Keratinocyte (primary cell): Measurements from ENCODE around the gene CSRP3. TPM values are rescaled to one million over a fixed set of nuclear protein-coding genes. Genes with fewer than 3 reads are reported as not detected.

Experiments
- DNase-seq: peaks from one replicate; pipeline ENCODE4 v3.0.0-alpha.2; 2011; ENCODE audit warnings: low read depth, missing footprints, low spot score
- FAIRE-seq: peaks from 2 replicates; lab custom pipeline; 2011; peaks lifted over from hg19 to GRCh38; lab: Jason Lieb, UNC
- H2AFZ ChIP-seq: 2 replicates; pipeline ENCODE4 v1.6.0; 2012; ENCODE audit warnings: low read length, control low read depth, inconsistent platforms; ENCODE audit not compliant: control insufficient read depth
- H3K27ac ChIP-seq: 2 replicates; pipeline ENCODE4 v1.5.1; 2011; ENCODE audit warnings: low read length; ENCODE audit not compliant: control insufficient read depth, insufficient read depth
- H3K27me3 ChIP-seq: 3 replicates; pipeline ENCODE4 v1.6.0; 2011; ENCODE audit warnings: low read length; ENCODE audit not compliant: control insufficient read depth, insufficient read depth; ENCODE audit errors: extremely low read depth
- H3K36me3 ChIP-seq, 2 experiments: 2 replicates in 1 of 2; 3 replicates in 1 of 2; pipeline ENCODE4 v1.5.1; 2011; ENCODE audit warnings: low read length in 2 of 2, mild to moderate bottlenecking in 1 of 2; ENCODE audit not compliant: control insufficient read depth in 2 of 2, insufficient read depth in 2 of 2; ENCODE audit errors: extremely low read depth in 1 of 2
- H3K4me1 ChIP-seq: 3 replicates; pipeline ENCODE4 v1.5.1; 2011; ENCODE audit warnings: low read length; ENCODE audit not compliant: control insufficient read depth, insufficient read depth; ENCODE audit errors: extremely low read depth
- H3K4me2 ChIP-seq: 3 replicates; pipeline ENCODE4 v1.6.0; 2011; ENCODE audit warnings: low read depth, low read length; ENCODE audit not compliant: control insufficient read depth, insufficient read depth; ENCODE audit errors: extremely low read depth
- H3K4me3 ChIP-seq, 3 experiments: fragments of 200-600 bp in 1 of 3; sonication (generic) in 1 of 3; 2 replicates in 2 of 3; 3 replicates in 1 of 3; pipeline ENCODE4 v1.5.1; 2011 to 2016; ENCODE audit warnings: low read length in 3 of 3, mild to moderate bottlenecking in 3 of 3, control low read depth in 2 of 3, inconsistent platforms in 1 of 3, low read depth in 1 of 3, mixed read lengths in 1 of 3, mixed run types in 1 of 3, moderate library complexity in 1 of 3; ENCODE audit not compliant: control insufficient read depth in 2 of 3, insufficient read depth in 2 of 3; ENCODE audit errors: extremely low read depth in 1 of 3
- H3K79me2 ChIP-seq: 2 replicates; pipeline ENCODE4 v1.6.0; 2012; ENCODE audit warnings: low read length; ENCODE audit not compliant: control insufficient read depth, insufficient read depth
- H3K9ac ChIP-seq: 3 replicates; pipeline ENCODE4 v1.6.0; 2011; ENCODE audit warnings: low read length; ENCODE audit not compliant: control insufficient read depth, insufficient read depth; ENCODE audit errors: extremely low read depth
- H3K9me1 ChIP-seq: 3 replicates; pipeline ENCODE4 v1.6.0; 2011; ENCODE audit warnings: low read length; ENCODE audit not compliant: control insufficient read depth, insufficient read depth; ENCODE audit errors: extremely low read depth
- H3K9me3 ChIP-seq: 2 replicates; pipeline ENCODE4 v1.5.1; 2012; ENCODE audit warnings: low read depth, low read length; ENCODE audit not compliant: control insufficient read depth
- H4K20me1 ChIP-seq: 3 replicates; pipeline ENCODE4 v1.6.0; 2011; ENCODE audit warnings: low read length; ENCODE audit not compliant: control insufficient read depth, insufficient read depth; ENCODE audit errors: extremely low read depth
- EZH2 ChIP-seq: IDR thresholded peaks from one replicate; pipeline ENCODE4 v1.6.1; 2012; ENCODE audit warnings: inconsistent platforms, mild to moderate bottlenecking, low read length, moderate library complexity
- dilution Hi-C: fragments of 300-500 bp; cut with MboI; formaldehyde crosslinking; loops from one replicate; pipeline ENCODE4 v1.7.0; 2020; ENCODE audit warnings: low sequenced_read_pairs; ENCODE audit not compliant: extremely low pct_ligation_motif_present
- polyA plus RNA-seq, 5 experiments: library from polyadenylated mRNA; depleted of rRNA in 3 of 5; stranded (reverse) in 3 of 5; stranded (forward) in 1 of 5; unstranded in 1 of 5; fragments of >200 nt; gene quantifications; 1 replicate in 1 of 5; 2 replicates in 3 of 5; 3 replicates in 1 of 5; pipeline versions ENCODE4 v1.2.1 to v1.2.3, GENCODE V29; 2011 to 2012; ENCODE audit warnings: missing spikeins in 2 of 5, low read depth in 1 of 5, low replicate concordance in 1 of 5
- TF ChIP-seq, protein P1 (sequence below), 3 experiments: IDR thresholded peaks in 1 of 3; conservative IDR thresholded peaks in 1 of 3; optimal IDR thresholded peaks in 1 of 3; 2 replicates in 2 of 3; 3 replicates in 1 of 3; pipeline versions ENCODE3 to v1.5.1; 2011; ENCODE audit warnings: low read length in 3 of 3, mild to moderate bottlenecking in 3 of 3, moderate library complexity in 2 of 3, control low read depth in 1 of 3, inconsistent platforms in 1 of 3; ENCODE audit not compliant: insufficient read depth in 2 of 3; ENCODE audit errors: extremely low read depth in 1 of 3

CSRP3 gene
- polyA plus RNA-seq, 1 donor (not counting 4 experiments of a cell fraction or from before 2014, with no cell fraction given) = not detected

DNA sequence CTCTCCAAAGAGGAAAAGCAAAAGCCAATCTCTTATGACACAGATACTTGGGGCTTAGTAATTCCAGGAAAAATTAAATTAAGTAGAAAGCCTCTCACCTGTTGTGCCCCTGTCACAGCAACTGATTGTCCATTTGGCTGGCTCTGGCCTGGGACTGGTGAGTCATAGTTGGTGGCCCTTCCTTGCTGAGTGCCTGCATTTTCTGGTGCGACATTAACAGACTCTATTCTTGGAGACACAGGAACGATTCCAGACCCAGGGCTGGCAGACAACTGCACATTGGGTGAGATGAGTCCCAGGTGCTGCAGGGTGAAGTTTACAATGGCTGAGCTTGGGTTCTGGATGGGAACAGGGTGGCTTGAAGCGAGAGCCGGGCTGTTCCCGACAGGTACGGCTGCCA, 23.3 kb upstream of the CSRP3 start:
- Histone ChIP-seq H3K4me2 (no peak overlapping the region), H3K9ac (no peak overlapping the region), H4K20me1 (no peaks in the 10 kb centered on the region), H3K27ac (no peak overlapping the region), H3K27me3 (no peaks in the 10 kb centered on the region), H3K36me3 (peaks cover 0 to 5% of the 10 kb centered on the region in 2 experiments), H3K9me3 (no peaks in the 10 kb centered on the region), H3K4me1 (no peaks in the 10 kb centered on the region), H2AFZ (no peak overlapping the region), H3K4me3 (no peak overlapping the region), H3K9me1 (no peaks in the 10 kb centered on the region), H3K79me2 (no peaks in the 10 kb centered on the region)
- no peak for FAIRE-seq
- DNase-seq = no peak
- dilution Hi-C loops = no loop called here
- no peak for TF ChIP-seq EZH2
- TF ChIP-seq, protein P1, sequence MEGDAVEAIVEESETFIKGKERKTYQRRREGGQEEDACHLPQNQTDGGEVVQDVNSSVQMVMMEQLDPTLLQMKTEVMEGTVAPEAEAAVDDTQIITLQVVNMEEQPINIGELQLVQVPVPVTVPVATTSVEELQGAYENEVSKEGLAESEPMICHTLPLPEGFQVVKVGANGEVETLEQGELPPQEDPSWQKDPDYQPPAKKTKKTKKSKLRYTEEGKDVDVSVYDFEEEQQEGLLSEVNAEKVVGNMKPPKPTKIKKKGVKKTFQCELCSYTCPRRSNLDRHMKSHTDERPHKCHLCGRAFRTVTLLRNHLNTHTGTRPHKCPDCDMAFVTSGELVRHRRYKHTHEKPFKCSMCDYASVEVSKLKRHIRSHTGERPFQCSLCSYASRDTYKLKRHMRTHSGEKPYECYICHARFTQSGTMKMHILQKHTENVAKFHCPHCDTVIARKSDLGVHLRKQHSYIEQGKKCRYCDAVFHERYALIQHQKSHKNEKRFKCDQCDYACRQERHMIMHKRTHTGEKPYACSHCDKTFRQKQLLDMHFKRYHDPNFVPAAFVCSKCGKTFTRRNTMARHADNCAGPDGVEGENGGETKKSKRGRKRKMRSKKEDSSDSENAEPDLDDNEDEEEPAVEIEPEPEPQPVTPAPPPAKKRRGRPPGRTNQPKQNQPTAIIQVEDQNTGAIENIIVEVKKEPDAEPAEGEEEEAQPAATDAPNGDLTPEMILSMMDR (optimal IDR thresholded peaks at IDR 0.05 in 1 of 3, IDR thresholded peaks at IDR 0.05 in 1 of 3, conservative IDR thresholded peaks at IDR 0.05 in 1 of 3; ENCODE audit: extremely low read depth in 1 of 3, insufficient read depth in 2 of 3, low read length in 3 of 3) = no peak

DNA sequence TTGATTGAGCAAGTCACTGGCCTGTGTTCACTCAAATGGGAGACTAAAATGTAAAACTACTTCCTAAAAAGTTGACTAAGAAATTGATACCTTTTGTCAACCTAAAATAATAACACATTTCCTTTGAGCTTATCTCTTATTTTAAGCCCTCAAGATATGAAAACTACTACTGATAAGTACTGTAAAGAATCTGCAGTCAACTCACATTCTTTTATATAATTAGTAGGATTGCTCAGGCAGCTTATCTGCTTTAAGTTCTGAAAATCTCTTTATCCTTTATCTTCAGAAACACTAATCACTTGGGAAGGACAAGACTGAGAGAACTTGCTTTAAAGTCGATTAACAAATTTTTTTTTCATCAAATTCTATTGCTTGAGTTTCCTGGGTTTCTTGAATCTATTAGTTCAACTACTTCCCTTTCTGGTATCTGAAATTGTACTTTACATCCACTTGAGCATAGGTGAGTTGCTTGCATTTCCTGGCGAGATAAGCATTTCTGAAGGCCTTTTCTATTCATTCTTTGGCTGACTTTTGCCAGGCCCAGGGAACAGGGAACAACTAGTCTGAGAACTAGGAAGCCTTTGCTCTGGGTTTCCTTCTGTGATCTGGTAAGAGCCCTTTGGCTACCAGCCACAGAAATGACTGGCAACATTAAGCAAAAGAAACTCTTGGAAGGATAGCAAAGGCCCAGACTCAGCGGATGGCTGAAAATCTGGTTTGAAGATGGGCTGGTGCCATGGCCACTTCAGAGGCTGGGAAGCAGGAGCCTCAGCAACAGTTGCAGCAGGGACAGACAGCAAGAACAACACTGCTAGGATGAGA, 19.3 kb upstream of the CSRP3 start:
- no peak for DNase-seq
- FAIRE-seq = no peak
- H3K4me3 ChIP-seq = no peak overlapping the region
- H3K4me2 ChIP-seq = no peak overlapping the region
- H2AFZ ChIP-seq = peak overlapping the region; percentile 12
- peaks cover 0 to 5% of the 10 kb centered on the region in 2 experiments for H3K36me3 ChIP-seq
- H3K9me3 ChIP-seq = no peaks in the 10 kb centered on the region
- H4K20me1 ChIP-seq = no peaks in the 10 kb centered on the region
- dilution Hi-C loops = no loop called here
- no peaks in the 10 kb centered on the region for H3K79me2 ChIP-seq
- no peak overlapping the region for H3K27ac ChIP-seq
- H3K9me1 ChIP-seq = no peaks in the 10 kb centered on the region
- no peaks in the 10 kb centered on the region for H3K27me3 ChIP-seq
- H3K4me1 ChIP-seq = peaks cover 34% of the 10 kb centered on the region
- TF ChIP-seq, protein P1 (optimal IDR thresholded peaks at IDR 0.05 in 1 of 3, IDR thresholded peaks at IDR 0.05 in 1 of 3, conservative IDR thresholded peaks at IDR 0.05 in 1 of 3; ENCODE audit: extremely low read depth in 1 of 3, insufficient read depth in 2 of 3, low read length in 3 of 3) = no peak
- no peak for TF ChIP-seq EZH2
- H3K9ac ChIP-seq = no peak overlapping the region
